ENCODE data around the gene TEX14.

DNA sequence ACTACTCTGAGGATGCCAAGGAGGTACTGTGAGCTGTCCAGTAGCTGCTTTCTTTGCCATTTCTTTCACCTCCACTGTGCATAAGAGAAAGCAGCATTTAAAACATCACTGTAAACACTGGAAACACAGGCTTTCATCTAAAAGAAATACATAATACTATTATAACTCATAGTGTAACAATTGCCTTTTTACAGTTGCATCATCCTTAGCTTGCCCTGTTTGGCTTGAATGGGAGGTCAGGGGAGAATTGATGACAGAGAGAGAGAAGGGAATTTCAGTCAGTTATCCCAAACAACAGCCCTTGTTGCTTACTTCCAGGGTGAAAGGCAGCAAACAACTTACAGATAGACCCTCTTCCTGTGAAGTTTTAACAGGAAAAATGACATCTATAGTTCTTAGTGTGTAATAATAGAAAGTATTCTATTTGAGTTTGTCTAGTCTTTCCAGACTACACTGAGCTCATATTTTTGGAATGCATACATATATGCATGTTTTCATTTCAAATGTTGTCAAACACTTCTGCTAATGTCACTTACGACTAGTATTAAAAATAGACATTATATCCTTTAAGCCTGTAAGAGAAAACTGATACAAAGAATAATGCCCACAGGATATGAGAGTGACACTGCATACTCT is 105.7 kb downstream of the TEX14 start:
- TF ChIP-seq, protein P1, sequence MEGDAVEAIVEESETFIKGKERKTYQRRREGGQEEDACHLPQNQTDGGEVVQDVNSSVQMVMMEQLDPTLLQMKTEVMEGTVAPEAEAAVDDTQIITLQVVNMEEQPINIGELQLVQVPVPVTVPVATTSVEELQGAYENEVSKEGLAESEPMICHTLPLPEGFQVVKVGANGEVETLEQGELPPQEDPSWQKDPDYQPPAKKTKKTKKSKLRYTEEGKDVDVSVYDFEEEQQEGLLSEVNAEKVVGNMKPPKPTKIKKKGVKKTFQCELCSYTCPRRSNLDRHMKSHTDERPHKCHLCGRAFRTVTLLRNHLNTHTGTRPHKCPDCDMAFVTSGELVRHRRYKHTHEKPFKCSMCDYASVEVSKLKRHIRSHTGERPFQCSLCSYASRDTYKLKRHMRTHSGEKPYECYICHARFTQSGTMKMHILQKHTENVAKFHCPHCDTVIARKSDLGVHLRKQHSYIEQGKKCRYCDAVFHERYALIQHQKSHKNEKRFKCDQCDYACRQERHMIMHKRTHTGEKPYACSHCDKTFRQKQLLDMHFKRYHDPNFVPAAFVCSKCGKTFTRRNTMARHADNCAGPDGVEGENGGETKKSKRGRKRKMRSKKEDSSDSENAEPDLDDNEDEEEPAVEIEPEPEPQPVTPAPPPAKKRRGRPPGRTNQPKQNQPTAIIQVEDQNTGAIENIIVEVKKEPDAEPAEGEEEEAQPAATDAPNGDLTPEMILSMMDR (IDR thresholded peaks at IDR 0.05): no peak
- TF ChIP-seq EP300 (IDR thresholded peaks at IDR 0.05) (no peak), POLR2A (IDR thresholded peaks at IDR 0.05) (no peak), POLR2AphosphoS5 (IDR thresholded peaks at IDR 0.05) (no peak)
